UCSD-AML1 (cell line): ENCODE results near the gene BTNL8.
A peak's percentile ranks its signal among the peaks of the same experiment; 100 is the strongest.

Experiments used
- DNase-seq: peaks from one replicate; lab custom pipeline; 2025; ENCODE audit not compliant: unreplicated experiment; lab: John Stamatoyannopoulos, UW

BTNL8 gene

GRCh38 chr5:180898621-180899246 is at the start of gene BTNL8:
Gene BTNL8, plus strand, starts transcription at chr5:180899159. Its CDS starts 152 bp downstream, at chr5:180899311.
- no peak for DNase-seq

DNA sequence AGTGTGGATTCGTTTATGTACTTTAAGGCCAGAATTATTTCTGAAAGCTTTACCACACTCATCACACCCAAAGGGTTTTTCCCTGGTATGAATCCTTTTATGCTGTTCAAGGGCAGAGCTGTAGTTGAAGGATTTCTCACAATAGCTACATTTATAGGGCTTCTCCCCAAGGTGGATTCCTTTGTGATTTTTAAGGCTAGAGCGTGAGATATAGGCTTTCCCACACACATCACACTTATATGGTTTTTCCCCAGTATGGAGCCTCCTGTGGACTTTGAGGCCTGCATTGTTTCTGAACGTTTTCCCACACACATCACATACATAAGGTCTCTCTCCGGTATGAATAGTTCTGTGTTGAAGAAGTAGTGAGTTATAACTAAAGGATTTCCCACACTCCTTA is 49.1 kb upstream of the BTNL8 start:
- DNase-seq = no peak

- DNase-seq = no peak
Measured at GRCh38 chr5:180850434-180851078, 48.4 kb upstream of the BTNL8 start.

DNA sequence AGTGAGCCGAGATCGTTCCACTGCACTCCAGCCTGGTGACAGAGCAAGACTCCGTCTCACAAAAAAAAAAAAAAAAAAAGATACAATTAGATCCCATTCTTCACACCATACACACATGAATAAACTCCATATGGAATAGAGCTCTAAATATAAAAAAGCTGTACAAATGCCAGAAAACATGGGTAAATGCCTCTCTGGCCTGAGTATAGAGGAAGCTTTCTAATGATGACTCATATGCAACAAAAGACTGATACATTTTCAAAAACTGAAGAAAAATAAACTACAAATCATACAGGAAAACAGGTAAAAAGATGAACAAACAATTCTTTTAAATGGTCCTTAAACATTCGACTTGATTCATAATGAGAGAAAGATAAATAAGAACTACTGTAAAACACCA is 46.5 kb upstream of the BTNL8 start:
- DNase-seq = no peak

- DNase-seq = no peak
Measured at GRCh38 chr5:180853121-180853847, 45.7 kb upstream of the BTNL8 start.

DNA sequence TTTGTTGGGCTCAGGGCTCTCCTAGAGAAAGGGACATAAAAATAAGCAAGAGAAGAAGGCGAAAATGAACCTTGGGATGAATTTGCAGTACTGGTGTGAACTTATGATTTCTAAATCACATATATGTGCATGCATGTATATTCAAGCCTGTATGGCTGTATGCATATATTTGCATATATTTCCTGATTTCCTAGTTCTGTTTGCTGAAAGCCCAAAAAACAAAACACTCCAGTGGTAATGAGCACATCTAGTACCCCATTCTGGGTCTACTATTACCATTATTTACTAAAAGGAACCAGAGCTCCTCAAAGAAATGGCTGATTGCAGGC is 45.1 kb upstream of the BTNL8 start:
- DNase-seq = no peak

- no peak for DNase-seq
Measured at GRCh38 chr5:180858586-180858985, 40.4 kb upstream of the BTNL8 start.

DNA sequence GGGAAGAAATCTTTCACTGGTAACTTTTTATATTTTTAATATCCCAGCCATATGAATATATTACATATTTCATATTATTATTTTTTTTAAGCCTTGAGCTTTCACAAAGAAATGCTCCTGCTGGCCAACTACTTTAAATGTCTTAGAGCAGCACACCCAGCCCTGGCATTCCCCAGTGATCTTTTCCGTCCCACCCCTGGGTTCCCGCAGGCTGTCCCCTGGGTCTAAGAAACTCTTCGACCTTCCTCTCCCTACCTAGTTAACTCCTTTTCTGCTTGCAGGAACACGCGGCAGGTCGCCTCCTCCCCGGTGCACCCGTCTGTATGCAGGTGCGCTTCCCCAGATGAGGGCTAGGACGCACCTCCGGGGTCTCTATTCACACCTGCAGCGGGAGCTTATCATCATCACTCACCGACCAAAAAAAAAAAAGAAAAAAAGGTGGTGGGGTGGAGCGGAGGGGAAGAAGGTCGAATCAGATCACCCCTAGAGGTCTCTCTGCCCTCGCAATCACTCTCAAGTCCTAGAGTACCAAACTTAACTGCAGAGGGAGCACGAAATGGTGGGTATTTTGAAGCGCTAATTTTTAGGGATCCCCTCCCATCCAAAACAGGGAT is 38.6 kb upstream of the BTNL8 start:
- no peak for DNase-seq

GRCh38 chr5:180860887-180861822 is 37.8 kb upstream of the BTNL8 start, which contains the start of gene ZFP62:
Gene ZFP62, minus strand, starts transcription at chr5:180861276. Its CDS starts 57 bp downstream, at chr5:180861219.
- peak; percentile 95 for DNase-seq

GRCh38 chr5:180862645-180863044 is 36.3 kb upstream of the BTNL8 start:
- DNase-seq = no peak

DNA sequence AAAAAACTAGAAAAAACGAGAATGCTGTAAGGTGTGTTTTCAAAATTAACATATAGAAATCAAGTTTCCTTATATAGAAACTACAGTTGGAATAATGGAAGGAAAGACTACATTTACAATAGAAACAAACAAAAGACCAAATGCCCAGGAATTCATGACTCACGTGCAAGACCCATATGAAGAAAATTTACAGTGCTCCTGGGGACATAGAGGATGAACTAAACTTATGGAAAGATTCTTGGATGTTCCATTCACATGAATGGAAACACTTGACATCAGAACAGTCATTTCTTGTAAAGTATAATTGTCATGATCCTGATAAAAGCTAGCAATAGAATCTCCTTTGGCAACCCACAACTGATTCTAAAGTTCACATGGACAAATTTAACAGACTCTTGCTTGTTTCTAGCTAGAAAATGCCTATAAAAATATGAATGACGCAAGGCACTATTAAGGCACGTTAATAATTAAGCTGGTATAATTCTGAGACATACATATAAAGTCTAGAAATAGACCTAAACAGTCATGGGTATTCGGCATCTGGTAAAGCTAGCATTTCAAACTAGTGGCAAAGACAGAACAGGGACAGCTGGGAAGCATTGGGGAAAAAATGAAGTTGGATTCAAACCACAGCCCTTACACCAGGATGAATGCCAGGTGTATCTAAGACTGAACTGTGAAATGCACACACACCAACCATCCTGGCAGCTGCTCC is 32.8 kb upstream of the BTNL8 start:
- no peak for DNase-seq

- no peak for DNase-seq
Measured at GRCh38 chr5:180866985-180867384, 32.0 kb upstream of the BTNL8 start.

GRCh38 chr5:180868960-180869359 is 30.0 kb upstream of the BTNL8 start:
- DNase-seq = peak; percentile 77

DNA sequence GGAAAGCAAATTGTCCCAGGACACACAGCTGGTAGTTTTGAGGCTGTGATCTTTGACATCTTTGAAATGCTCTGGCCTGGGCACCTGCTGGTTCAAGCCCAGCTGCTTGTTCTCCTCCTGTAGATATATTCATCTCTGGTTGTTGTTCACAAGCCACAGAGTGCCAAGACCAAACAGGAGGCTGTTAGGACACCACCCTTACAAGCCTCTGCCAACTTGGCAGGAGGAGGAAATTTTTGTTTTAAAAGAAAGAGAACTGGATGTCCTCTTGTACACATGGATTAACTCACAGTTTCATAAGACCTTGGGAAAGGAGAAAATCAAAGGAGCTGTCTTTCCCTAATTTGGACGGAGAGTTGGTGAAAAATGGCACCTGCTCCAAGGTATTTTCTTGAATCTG is 29.4 kb upstream of the BTNL8 start:
- no peak for DNase-seq

GRCh38 chr5:180870276-180871068 is 28.5 kb upstream of the BTNL8 start:
- no peak for DNase-seq

DNA sequence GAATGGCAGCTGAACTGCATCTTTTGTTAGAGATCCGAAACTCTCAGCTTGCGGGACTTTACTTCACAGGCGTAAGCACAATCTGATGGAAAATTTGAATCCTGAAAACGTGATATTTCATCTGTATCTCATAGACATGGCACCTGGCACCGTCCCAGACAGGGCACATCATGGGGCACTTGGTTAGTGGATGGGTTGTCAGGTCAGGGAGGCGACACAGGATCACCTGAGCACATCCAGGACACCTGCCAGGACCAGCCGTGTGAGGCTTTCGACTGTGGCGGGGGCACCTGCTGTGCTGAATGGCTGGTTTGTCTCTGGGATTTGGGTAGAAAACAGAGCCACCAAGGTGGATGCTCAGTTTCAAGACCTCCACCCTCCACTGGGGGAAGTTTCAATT is 26.5 kb upstream of the BTNL8 start:
- DNase-seq = no peak

- peak; percentile 53 for DNase-seq
Measured at GRCh38 chr5:180873615-180874520, 25.1 kb upstream of the BTNL8 start.
